ENCODE data around the gene MAD2L1BP.

DNA sequence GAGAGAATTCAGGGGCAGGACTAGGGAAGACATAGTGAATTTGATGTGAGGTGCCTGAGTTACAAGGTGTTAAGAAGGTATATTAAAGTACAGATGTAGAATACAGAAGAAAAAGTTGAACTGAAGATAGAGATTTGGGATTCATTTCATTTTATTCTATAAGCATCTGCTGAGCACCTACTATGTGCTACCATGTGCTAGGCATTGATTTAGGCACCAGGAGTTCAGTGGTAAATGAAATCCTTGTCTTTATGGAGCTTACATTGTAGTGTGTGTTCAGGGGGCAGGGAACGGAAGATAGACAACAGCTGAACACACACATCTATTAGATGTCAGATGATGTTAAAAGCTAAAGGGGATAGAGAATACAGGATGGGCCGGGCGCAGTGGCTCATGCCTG, 12.0 kb downstream of the MAD2L1BP start:
- TF ChIP-seq, protein P1, sequence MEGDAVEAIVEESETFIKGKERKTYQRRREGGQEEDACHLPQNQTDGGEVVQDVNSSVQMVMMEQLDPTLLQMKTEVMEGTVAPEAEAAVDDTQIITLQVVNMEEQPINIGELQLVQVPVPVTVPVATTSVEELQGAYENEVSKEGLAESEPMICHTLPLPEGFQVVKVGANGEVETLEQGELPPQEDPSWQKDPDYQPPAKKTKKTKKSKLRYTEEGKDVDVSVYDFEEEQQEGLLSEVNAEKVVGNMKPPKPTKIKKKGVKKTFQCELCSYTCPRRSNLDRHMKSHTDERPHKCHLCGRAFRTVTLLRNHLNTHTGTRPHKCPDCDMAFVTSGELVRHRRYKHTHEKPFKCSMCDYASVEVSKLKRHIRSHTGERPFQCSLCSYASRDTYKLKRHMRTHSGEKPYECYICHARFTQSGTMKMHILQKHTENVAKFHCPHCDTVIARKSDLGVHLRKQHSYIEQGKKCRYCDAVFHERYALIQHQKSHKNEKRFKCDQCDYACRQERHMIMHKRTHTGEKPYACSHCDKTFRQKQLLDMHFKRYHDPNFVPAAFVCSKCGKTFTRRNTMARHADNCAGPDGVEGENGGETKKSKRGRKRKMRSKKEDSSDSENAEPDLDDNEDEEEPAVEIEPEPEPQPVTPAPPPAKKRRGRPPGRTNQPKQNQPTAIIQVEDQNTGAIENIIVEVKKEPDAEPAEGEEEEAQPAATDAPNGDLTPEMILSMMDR (IDR thresholded peaks at IDR 0.05), result no peak
- no peak for TF ChIP-seq EP300 (IDR thresholded peaks at IDR 0.05)
